Measurements from ENCODE around the gene SPAG8.

GRCh38 chr9:35800530-35800929 is 11.5 kb downstream of the SPAG8 start:
- no peak for TF ChIP-seq SIN3A (IDR thresholded peaks at IDR 0.05; ENCODE audit: borderline replicate concordance, insufficient read depth, low read depth, low read length)
- TF ChIP-seq POLR2AphosphoS5 (IDR thresholded peaks at IDR 0.05; ENCODE audit: low read depth, low read length): no peak
- TF ChIP-seq CTCF (IDR thresholded peaks at IDR 0.05): no peak

Measured in Panc1 (cell line).